Measurements from ENCODE around the gene ADAMTS12.

The ADAMTS12 gene

DNA sequence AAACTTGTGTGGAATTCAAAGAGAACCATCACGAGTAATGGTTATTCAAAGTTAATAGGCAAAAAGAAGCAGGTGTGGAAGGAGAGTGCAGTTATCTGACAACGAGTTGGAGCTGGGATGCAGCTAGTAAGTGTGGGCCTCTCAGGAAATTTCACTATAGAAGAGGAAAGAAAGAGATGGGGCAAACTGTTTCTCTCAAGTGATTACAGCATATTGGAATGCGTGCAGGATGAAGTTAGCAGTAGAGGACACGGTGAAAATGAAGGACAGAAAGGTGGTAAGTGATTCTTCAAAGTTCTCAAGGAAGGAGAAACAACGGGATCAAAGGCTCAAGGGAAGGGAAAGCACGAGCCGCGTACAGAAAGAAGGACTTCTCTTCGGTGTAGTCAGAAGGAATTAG, 84.0 kb downstream of the ADAMTS12 start:
- H3K4me1 Mint-ChIP-seq = no peaks in the 10 kb centered on the region
- no peaks in the 10 kb centered on the region for H3K9me3 Mint-ChIP-seq
- no peaks in the 10 kb centered on the region for H3K36me3 Mint-ChIP-seq
- H3K27me3 Mint-ChIP-seq = no peaks in the 10 kb centered on the region
- no peak overlapping the region for H3K27ac Mint-ChIP-seq
- H3K4me3 Mint-ChIP-seq = no peak overlapping the region

DNA sequence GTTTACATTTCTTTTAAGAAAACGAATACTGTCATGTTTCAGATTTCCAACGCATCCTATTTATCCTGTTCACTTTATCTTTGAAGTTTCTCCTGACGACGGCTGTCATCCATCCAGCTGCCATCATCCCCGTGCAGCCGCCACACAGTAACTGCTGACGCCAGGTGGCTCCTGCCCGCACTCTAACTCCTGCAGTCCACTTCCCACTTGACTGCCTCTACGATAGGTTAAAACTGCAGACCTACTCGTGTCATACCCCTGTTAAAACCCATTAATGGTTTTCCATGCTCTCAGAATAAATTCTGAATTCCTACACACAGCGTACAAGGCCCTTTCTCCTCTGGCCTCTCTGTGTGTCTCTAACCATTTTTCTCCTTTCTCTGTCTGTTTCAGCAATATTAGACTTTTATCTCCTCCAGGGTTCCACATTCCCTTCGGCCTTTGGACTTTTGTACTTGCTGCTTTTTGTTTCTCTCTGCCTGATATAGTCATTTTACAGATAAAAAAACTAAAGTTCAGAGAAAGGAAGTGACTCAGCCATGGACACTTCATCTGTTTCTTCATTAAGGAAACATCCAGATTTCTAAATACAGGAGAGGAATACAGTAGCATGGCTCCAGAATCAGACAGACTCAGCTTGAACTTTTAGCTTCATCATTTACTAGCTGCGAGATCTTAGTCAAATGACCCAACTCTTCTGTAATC, 84.9 kb downstream of the ADAMTS12 start:
- Mint-ChIP-seq H3K9me3 (no peaks in the 10 kb centered on the region), H3K4me3 (no peak overlapping the region), H3K36me3 (no peaks in the 10 kb centered on the region), H3K27me3 (no peaks in the 10 kb centered on the region), H3K27ac (no peak overlapping the region), H3K4me1 (no peaks in the 10 kb centered on the region)

DNA sequence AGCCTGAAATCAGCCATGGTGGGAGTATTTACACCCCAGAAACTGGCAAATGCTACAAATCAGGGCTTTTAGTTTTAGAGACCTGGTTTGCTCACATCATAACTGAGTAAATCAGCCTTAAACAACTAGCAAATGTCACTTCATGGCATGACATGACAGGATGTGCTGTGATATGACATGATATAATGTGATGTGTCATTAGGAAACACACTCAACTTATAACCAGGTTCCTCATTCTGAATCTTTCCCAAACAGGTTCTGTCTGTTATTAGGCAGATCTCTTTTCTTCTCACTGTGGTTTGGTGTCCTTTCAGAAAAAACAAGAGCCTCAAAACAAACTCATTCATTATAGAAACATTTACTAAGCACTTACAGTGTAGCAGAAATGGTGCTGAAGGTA, 90.5 kb downstream of the ADAMTS12 start:
- Mint-ChIP-seq H3K4me3 (no peak overlapping the region), H3K9me3 (no peaks in the 10 kb centered on the region), H3K27me3 (no peaks in the 10 kb centered on the region)

DNA sequence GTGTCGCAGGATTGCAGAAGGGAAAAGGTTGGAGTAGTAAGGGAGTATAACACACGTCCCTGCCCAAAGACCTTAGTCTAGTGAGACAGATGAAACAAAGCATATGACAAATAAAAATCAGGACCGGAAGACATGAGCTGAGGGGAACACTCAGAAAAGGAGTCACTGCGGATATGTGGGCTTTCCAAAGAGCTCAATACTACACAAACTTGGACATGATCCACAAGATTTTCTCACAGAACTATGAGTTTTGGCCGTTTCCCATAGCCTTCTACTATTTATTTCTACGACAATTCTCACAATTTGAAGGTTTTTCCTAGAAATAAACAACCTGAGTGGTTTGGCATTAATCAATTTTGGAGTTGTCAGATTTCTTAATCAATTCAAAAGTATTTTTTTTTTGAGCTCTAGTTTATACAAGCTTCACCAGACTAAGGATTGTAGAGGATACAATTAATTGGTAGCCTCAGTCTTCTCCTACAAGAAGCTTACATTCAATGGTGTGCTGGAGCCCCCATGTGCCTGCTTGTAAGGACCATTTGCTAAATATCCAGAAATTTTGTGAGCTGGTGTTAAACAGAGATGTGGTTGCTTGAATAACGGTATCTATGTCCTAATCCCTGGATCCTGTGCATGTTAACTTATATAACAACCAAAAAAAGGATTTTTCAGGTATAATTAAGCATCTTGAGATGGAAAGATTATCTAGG, 91.4 kb downstream of the ADAMTS12 start:
- Mint-ChIP-seq H3K4me3 (no peak overlapping the region), H3K9me3 (no peaks in the 10 kb centered on the region), H3K27ac (no peak overlapping the region), H3K36me3 (no peaks in the 10 kb centered on the region), H3K27me3 (no peaks in the 10 kb centered on the region), H3K4me1 (no peaks in the 10 kb centered on the region)

More for the DNA sequence above, 90.5 kb downstream of the ADAMTS12 start:
- Mint-ChIP-seq H3K4me1 (no peaks in the 10 kb centered on the region), H3K27ac (no peak overlapping the region), H3K36me3 (no peaks in the 10 kb centered on the region)

DNA sequence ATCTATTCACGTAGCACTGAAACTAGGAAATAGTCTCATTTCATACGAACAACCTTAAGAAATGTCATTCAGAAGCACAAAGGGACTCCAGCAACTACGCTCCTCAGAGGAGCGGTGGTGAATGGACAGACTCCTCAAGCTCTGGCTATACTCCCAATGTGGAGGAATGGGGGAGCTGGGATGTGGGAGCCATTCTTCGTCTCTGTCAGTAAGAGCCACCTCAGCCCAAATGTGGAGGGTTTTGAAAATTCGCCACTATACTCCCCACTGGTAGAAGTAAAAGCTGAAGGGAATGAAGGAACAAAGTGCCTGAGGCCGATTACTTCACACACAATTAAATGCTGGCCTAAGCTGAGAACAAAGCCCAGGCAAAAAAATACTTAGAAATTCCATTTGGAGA, 96.3 kb downstream of the ADAMTS12 start:
- H3K27me3 Mint-ChIP-seq = no peaks in the 10 kb centered on the region
- no peaks in the 10 kb centered on the region for H3K9me3 Mint-ChIP-seq
- H3K36me3 Mint-ChIP-seq = no peaks in the 10 kb centered on the region
- H3K27ac Mint-ChIP-seq = no peak overlapping the region
- H3K4me1 Mint-ChIP-seq = no peaks in the 10 kb centered on the region
- H3K4me3 Mint-ChIP-seq = no peak overlapping the region

DNA sequence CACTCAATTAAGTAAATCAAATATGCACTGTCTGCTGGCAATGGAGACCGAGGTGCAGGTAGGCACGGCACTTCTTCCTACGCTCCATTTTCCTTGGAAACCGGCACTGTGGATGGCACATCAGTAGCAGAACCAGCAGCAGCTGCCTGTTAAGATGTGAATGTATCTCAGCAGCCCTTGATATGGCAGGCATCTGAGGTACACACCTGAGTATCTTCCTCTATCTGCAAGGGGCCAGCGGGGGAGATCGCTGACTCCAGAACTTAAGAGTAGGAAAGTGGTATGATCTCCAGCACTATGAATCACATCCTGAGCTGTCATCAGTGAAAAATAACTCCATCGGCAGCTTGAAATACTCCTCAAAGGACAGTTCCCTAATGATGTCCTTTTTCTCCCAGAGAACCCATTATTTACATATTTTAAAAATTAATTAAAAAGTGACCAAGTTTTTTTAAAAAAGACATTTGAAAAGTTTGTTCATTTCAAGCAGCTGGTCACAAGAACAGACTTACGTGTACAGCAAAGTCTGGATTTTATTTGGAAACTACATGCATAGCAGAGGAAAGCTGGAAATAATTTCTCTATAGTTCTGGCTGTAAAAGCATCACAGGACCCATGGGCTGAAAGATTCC, 97.1 kb downstream of the ADAMTS12 start:
- no peaks in the 10 kb centered on the region for H3K36me3 Mint-ChIP-seq
- no peak overlapping the region for H3K27ac Mint-ChIP-seq
- H3K4me1 Mint-ChIP-seq = no peaks in the 10 kb centered on the region
- H3K9me3 Mint-ChIP-seq = no peaks in the 10 kb centered on the region
- H3K4me3 Mint-ChIP-seq = no peak overlapping the region
- no peaks in the 10 kb centered on the region for H3K27me3 Mint-ChIP-seq

DNA sequence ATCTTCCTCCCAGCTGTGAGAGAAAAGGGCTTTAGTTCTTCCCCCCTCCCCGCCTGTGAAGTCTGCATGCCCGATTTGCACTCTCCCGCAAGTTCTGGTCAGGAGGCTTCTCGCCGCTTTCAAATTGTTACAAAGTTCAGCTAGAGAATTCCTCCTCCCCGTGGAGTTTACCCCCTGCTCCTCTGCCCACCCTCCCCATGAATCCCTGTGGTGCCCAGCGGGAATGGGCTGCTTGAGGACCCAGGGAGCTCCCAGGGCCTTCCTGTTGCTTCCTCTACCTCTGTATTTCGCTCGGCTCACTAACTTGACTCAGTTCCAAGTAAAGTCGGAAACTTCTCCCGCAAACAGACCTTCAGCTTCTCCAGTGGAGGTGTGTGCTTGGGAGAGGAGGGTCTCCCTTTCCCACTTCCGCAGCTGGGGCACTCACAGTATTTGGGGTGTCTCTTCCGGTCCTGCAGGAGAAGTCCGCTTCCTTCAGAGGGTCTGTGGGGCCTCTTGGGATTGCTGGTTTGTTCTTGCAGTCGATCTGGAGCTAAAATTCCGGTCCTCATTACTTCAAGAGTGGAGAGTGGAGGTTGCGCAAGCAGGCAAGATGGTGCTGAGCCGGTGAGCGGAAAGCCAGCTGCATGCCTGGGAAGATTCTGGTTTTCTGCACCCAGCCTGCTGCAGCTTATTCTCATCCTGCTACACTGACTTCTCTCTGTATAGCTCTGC, 97.8 kb downstream of the ADAMTS12 start:
- H3K4me1 Mint-ChIP-seq = no peaks in the 10 kb centered on the region
- H3K9me3 Mint-ChIP-seq = no peaks in the 10 kb centered on the region
- H3K4me3 Mint-ChIP-seq = no peak overlapping the region
- no peaks in the 10 kb centered on the region for H3K27me3 Mint-ChIP-seq
- H3K27ac Mint-ChIP-seq = no peak overlapping the region
- no peaks in the 10 kb centered on the region for H3K36me3 Mint-ChIP-seq

DNA sequence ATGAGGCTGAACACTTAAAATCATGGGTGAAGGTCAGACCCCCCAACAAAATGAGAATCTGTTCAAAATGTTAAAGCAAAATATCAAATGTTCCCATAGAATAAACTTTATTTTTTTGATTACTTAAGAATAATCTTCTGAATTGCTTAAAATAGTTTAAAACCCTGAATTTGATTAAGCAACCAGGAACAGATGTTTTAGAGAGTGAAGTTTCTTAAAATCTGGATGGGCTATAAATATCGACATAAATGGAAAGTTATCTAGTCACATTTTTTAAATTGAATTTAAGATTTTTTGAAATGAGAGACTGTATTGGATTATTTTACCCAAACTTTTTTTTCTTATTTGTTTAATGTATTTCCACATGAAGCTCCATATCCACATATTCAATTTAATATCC, 98.5 kb downstream of the ADAMTS12 start:
- no peaks in the 10 kb centered on the region for H3K4me1 Mint-ChIP-seq
- H3K27ac Mint-ChIP-seq = no peak overlapping the region
- H3K4me3 Mint-ChIP-seq = no peak overlapping the region
- H3K9me3 Mint-ChIP-seq = no peaks in the 10 kb centered on the region
- no peaks in the 10 kb centered on the region for H3K27me3 Mint-ChIP-seq
- no peaks in the 10 kb centered on the region for H3K36me3 Mint-ChIP-seq

DNA sequence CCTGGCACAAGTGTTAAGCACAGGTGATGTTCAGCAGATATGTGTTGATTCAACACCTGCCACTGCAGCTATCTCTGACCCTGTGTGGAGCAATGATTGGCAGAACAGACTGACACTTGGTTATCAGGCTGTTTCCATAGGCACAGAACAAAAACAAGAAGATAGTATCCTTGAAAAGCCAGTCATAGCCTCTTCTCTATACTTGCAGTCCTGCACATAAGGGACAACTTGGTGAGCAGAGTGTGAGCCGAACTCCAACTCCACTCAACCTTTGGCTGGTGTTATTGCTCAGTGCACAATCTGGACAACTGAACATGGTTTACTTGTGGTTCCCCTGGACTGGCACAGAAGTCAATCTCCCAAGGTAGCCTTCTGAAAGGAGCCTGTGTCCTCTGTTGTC, 99.2 kb downstream of the ADAMTS12 start:
- no peak overlapping the region for H3K4me3 Mint-ChIP-seq
- H3K9me3 Mint-ChIP-seq = no peaks in the 10 kb centered on the region
- H3K27ac Mint-ChIP-seq = no peak overlapping the region
- no peaks in the 10 kb centered on the region for H3K27me3 Mint-ChIP-seq
- H3K4me1 Mint-ChIP-seq = no peaks in the 10 kb centered on the region
- H3K36me3 Mint-ChIP-seq = no peaks in the 10 kb centered on the region

DNA sequence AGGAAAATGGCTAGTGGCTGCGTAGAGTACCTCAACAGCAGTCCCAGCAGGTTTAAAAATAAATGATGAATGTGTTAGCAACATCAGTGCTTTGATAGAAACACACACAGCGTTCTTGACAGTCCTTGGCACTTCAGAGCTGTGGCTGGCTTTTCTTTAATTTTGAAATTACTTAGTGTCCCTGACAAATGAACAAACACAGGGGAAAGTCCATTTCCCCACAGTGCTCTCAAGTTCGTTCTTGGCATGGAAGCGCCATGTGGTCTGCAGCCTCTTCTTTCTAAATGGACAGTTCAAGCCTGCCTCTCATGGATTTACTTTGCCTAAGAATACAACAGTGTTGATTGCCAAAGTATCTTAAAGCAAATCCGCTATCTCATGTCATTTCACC, 102.2 kb downstream of the ADAMTS12 start:
- Mint-ChIP-seq H3K27me3 (no peaks in the 10 kb centered on the region), H3K9me3 (peaks cover 4% of the 10 kb centered on the region), H3K4me3 (no peak overlapping the region), H3K4me1 (no peaks in the 10 kb centered on the region), H3K36me3 (no peaks in the 10 kb centered on the region), H3K27ac (no peak overlapping the region)

DNA sequence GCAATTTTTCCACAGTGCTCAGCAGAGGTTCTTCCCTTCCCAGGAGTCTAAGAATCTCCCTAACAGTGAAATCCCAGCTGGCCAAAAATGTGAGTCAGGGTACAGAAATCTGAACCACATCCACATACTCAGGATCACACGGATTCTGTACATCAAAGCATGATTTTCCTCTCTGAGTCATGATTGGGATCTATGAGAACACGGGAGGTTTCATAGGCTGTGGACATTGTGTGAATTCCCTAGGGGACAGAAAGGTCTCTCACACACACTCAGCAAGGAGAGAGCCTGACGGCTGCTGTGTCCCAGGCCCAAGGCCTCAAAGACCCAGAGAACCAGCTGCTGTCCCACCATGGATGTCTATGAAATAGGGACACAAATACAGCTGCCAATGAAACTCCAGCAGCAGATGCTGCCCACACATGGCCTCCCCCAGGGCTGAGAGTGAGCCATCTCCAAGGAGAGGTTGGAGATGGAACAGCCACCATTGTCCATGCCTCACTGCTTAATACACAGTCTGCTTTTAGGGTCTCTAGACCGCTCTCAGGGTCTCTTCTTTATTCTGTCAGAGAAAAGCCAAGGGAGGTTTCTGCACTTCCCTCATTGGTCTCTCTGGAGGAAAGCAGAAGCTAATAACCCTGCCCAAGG, 102.7 kb downstream of the ADAMTS12 start:
- Mint-ChIP-seq H3K36me3 (no peaks in the 10 kb centered on the region), H3K4me3 (no peak overlapping the region), H3K27me3 (no peaks in the 10 kb centered on the region), H3K27ac (no peak overlapping the region), H3K4me1 (no peaks in the 10 kb centered on the region), H3K9me3 (peaks cover 4% of the 10 kb centered on the region)

DNA sequence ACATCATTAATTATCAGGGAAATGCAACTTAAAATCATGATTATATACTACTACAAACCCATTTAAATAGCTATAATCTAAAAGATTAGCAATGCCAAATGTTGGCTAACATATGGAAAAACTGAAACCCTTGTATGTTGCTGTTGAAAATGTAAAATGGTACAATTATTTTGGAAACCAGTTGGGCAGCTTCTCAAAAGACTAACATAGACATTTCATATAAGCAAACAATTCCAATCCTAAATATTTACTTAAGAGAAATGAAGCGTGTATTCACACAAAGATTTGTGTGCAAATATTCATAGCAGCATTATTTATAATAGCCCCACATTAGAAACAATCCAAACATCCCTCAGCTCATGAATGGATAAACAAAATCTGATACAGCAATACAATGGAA, 106.2 kb downstream of the ADAMTS12 start:
- Mint-ChIP-seq H3K27me3 (peaks cover 2% of the 10 kb centered on the region), H3K27ac (no peak overlapping the region)

DNA sequence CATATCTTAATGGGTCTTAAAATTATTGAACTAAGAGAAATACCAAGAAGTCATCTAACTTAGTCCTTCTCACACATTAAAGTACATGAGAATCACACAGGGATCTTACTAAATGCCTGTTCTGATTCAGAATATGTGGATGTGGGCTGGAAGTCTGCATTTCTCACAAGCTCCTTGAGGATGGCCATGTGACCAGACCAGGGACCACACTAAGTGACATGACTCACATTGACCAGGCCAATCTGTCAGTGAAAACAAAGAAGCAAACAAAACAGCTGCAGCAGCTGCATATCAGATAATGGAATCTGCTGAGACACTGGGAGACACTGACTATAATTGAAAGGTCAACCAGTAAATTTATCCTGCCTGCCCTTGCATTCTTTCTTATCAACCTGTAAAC, 110.5 kb downstream of the ADAMTS12 start:
- H3K4me1 Mint-ChIP-seq = no peaks in the 10 kb centered on the region
- no peak overlapping the region for H3K4me3 Mint-ChIP-seq
- H3K9me3 Mint-ChIP-seq = peaks cover 9% of the 10 kb centered on the region
- H3K27me3 Mint-ChIP-seq = peaks cover 4% of the 10 kb centered on the region
- H3K27ac Mint-ChIP-seq = no peak overlapping the region
- H3K36me3 Mint-ChIP-seq = no peaks in the 10 kb centered on the region

More for the DNA sequence above, 106.2 kb downstream of the ADAMTS12 start:
- Mint-ChIP-seq H3K4me3 (no peak overlapping the region), H3K9me3 (peaks cover 4% of the 10 kb centered on the region), H3K4me1 (no peaks in the 10 kb centered on the region), H3K36me3 (no peaks in the 10 kb centered on the region)

DNA sequence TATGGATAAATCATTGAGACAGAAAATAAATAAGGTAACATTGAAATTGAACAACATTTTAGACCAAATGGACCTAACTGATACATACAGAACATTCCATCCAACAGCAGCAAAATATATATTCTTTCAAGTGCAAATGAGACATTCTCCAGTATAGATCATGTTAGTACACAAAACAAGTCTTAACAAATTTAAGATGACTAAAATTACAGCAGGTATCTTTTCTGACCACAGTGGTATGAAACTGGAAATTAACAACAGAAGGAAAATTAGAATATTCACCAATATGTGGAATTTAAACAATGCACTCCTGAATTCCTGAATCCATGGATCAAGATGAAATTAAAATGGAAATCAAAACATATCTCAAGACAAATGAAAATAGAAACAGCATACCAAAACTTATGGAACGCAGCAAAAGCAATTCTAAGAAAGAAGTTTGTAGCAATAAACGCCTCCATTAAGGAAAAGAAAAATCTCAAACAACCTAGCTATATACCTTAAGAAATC, 115.6 kb downstream of the ADAMTS12 start:
- H3K4me3 Mint-ChIP-seq = no peak overlapping the region
- no peaks in the 10 kb centered on the region for H3K36me3 Mint-ChIP-seq
- H3K9me3 Mint-ChIP-seq = peaks cover 6% of the 10 kb centered on the region
- peaks cover 4% of the 10 kb centered on the region for H3K27me3 Mint-ChIP-seq
- H3K27ac Mint-ChIP-seq = no peak overlapping the region
- no peaks in the 10 kb centered on the region for H3K4me1 Mint-ChIP-seq

DNA sequence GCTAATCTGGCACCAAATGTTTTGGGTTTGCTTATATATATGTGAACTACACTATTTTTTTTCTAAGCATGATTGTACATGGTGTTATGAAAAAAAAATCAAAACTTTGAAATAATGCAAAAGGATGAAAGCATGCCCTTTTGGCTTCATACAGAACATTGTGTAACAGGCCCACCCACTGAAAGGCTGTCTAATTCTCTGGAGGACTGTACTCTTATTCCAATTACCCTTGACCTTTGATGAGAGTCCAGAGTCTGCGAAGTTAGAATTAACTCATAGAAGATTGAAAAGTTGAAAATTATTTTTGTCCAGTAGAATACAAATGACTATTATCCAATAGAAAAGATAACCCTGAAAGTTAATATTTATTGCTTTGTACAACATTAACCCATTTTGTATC, 117.4 kb downstream of the ADAMTS12 start:
- Mint-ChIP-seq H3K27me3 (peaks cover 2% of the 10 kb centered on the region), H3K27ac (no peak overlapping the region), H3K9me3 (peaks cover 6% of the 10 kb centered on the region), H3K4me3 (no peak overlapping the region), H3K36me3 (no peaks in the 10 kb centered on the region), H3K4me1 (no peaks in the 10 kb centered on the region)
